GM19240 (cell line): Measurements from ENCODE around the gene CDPF1.

ENCODE experiments used
- DNase-seq: peaks from one replicate; pipeline ENCODE4 v3.0.0; 2011; ENCODE audit warnings: low spot score; ENCODE audit not compliant: insufficient read length

Gene CDPF1

DNA sequence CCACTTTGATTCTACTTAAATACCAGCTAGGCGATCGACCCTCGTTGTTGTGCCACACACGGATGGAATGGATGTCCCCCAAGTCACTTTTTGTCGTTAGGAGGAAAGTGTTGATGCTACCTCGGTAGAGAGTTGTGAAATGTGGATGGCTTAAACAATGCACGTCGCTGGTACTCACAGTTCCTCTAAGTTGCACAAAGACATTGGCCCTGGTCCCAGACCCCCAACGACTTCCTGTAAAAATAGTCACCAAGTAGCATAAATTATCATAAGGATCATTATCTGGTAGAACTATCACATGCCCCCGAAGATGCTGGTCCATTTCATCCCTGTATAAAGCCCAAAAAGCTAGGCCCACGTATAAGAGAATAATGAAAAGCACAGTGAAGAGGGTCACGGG is 9.3 kb upstream of the CDPF1 start:
- DNase-seq: no peak

- no peak for DNase-seq
Measured at GRCh38 chr22:46256358-46256958, 6.4 kb upstream of the CDPF1 start.

- no peak for DNase-seq
Measured at GRCh38 chr22:46251816-46252380, 1.8 kb upstream of the CDPF1 start.

- DNase-seq: no peak
Measured at GRCh38 chr22:46251266-46251665, 1.2 kb upstream of the CDPF1 start.

GRCh38 chr22:46250783-46251125 is 661 bp upstream of the CDPF1 start:
- no peak for DNase-seq

DNA sequence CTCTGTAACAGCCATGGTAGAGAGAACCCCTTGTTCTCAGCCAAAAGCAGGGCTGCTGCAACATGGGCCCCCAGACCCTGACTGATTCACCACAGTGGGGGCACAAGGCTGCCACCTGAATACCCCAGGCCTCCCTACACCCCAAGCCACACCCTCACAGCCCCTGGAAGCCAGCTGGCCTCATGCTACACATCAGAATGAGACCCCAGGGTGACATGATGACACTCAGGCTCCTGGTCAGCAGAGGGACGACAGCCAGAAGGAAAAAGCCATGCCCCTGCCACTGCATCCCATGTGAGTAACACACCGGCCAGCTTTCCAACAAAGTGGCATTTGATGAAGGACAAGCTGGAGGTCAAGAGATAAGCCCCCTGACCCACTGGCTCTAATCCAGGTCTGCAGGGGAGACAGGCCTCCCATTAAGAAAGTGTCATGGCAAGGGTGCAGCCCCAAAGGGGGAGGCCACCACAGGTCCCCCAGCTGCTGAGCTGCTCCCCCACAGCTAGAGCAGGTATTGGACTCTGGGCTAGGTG is 2.6 kb downstream of the CDPF1 start:
- DNase-seq: no peak

GRCh38 chr22:46246178-46246577 is 3.9 kb downstream of the CDPF1 start:
- DNase-seq: no peak

GRCh38 chr22:46245511-46245910 is 4.6 kb downstream of the CDPF1 start:
- no peak for DNase-seq

DNA sequence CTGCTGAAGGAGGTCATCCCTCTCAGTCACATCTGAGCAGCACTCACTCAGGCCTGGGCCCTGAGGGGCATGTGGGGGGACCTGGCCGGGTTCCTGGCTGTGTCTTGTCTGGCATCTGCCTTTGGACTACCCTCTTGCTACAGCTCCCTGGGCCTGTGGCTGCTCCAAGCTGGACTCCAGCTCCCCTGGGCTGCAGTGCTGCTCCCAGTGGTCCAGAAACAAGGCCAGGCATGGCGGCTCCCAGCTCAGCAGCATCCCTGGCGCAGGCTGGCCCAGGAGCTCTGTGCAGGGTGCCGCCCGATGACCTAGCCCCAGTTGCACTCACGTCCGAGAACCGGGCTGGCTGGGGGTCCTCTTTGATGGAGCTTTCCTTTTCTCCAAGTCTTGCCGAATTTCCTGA is 5.3 kb downstream of the CDPF1 start:
- no peak for DNase-seq

- no peak for DNase-seq
Measured at GRCh38 chr22:46242076-46242475, 8.0 kb downstream of the CDPF1 start.

DNA sequence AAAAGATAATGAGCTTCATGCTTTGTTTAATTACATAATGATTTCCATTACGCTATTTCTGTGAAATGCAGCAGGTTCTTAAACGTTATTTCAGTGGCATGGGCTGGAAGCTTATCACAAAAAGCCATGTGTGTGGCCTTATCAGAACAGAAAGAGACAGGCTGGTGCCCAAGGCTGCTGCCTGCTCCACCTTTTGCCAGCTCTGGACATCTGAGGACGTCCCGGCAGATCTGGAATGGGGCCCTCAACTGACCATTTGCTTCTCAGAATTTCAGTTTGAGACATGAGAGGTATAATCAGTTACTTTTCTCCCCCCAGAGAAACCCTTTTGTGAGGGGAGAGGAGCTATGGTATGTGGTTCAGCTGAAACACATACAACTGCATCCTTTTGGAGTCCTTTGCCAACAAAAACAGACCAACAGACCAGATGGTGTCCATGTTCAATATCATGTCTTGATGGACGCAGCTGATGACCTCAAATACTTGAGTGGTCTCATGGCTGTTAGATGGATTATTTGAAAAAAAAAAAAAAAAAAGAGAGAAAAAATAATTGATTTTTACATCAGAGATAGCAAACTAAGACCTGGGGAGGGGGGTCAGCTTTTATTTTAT is 8.6 kb downstream of the CDPF1 start:
- DNase-seq: no peak

- DNase-seq: no peak
Measured at GRCh38 chr22:46240907-46241306, 9.2 kb downstream of the CDPF1 start.

DNA sequence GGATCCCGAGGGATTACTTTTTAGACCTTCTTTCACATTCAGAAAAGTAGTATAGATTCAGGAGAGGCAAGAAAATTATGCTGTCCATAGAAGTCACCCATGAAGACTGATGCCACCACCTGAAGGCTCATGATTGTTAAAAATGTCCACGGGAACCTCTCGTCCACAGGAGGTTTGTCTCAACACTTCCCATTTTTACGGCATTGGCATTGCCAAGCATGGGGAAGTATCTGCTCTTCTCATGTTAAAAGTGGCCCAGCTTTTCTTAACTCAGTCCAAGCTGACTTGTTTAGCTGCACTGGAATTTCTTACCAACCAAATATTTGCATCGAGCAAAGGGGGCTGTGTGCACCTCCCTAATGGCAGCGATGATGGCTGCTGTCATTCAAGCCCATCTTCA is 9.6 kb downstream of the CDPF1 start:
- no peak for DNase-seq

DNA sequence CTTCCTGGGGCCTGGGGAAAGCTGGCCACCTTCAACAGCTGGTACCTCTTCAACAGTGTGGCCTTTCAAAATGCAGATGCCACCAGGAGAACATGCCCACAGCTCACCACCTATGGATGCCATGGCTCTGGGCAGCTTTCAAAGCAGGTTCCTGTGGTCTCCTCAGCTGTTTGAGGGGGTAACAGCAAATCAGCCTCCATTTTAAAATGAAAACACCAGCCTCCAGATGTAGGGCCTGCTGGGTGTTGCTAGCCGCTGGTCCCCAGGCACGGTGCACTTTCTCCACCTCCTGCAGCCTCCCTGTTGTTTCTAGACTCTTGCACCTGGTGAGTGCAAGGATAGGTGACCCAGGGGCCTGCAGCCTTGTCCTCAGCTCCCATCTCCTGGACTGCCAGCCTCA is 10.0 kb downstream of the CDPF1 start:
- DNase-seq: no peak

DNA sequence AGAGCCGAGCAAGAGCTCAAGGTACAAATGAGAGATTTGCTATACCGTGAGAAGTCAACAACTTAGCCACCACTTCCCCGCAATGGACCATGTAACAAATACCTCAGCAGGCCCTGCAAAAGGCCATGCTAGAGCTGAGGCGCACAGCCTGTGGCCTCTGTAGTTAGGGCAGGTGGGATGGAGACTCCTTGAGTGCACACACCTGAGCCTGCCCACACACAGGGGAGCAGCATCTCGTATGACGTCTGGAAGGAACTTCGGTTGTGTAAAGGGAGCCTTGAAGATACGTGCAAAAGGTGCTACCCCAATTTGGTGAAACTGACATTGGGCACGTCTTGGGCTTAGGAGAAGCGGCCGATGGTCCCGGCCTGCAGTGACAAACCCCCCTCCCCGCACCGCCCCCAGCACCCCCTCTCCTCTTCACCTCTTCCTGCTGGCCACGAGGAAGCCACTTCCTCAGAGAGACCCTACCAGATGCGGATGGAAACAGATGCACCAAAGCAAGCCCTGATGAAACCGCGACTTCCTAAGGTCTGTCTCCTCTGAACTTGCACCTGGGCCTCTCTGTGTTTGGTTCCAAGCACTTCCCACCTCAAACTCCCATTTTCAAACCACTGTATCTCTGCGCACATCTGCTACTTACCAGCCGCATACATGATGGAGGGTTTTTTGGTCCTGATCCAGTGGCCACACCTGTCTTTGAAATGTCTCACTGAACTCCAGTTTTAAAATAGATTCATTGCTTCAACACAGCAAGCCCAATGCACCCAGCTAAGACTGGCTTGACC is 10.6 kb downstream of the CDPF1 start:
- DNase-seq: no peak

DNA sequence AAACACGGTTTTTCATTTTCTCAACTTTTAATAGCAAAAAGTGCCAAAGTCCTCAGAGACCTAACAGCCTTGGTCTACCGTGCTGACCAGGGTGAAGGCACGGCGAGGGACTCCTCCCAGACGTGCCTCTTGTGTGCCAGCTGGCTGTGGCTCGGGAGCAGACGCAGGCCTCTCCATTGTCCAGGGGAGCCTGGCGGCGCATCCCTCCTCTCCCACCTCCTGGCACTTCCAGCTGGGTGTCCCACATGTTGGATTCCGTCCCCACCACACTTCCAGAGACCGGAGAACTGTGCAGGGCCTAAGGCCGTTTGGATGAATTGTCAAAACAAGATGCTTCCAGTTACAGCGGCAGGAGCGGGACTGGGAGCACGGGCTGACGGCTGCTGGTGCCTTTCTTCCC is 11.6 kb downstream of the CDPF1 start:
- no peak for DNase-seq

- DNase-seq: no peak
Measured at GRCh38 chr22:46237453-46238124, 12.5 kb downstream of the CDPF1 start.

- DNase-seq: no peak
Measured at GRCh38 chr22:46234969-46235368, 15.1 kb downstream of the CDPF1 start.

- no peak for DNase-seq
Measured at GRCh38 chr22:46233231-46233630, 16.9 kb downstream of the CDPF1 start.

DNA sequence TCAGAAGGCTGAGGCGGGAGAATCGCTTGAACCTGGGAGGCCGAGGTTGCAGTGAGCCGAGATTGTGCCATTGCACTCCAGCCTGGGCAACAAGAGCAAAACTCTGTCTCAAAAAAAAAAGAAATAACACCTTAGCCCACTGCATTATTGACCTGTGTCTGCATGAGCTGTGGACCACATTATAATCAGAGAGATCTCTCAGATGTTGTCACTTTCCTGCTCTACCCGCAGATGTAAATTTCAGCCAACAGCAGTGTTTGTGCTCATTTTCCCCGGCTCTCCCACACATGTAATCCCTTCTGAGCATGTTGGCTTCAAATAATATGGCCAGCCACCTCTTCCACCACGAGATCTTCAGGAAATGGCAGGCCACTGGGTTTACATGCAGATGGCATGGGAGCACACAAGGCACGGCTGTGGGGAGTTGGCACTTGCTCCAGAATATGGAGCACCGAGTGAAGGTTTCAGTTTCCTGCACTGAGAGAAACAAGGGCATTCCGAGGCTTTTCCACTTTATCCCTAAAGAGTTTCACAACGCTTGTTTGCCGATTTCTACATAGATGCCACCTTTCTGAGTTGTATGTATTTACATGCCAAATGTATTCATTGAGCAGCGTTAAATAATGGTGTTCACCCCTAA is 19.7 kb downstream of the CDPF1 start:
- no peak for DNase-seq

DNA sequence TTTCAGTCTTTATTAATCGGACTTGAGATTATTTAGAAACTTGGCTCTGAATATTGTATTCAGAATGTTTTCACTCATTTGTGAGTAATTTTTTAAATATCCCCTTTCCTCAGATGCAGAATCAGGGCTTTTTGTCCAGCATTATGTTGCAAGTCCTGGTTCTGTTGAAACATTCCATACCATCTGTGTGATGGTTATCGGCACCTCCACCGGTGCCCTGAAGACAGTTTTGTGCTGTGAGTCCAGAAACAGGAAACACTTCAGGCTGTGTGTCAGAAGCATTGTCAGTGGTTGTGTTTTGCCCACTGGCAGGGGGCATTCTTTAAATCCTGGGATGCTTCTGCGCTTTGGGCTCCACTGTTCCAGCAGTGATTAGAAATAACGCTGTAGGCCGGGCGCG is 20.4 kb downstream of the CDPF1 start:
- no peak for DNase-seq
